WERI-Rb-1 (cell line): ENCODE measurements around the gene TWNK.

Experiments used
- DNase-seq: peaks from one replicate; pipeline ENCODE4 v3.0.0-alpha.2; 2020
- H3K27ac ChIP-seq: fragments of 250-450 bp; sonication (Bioruptor Pico); 2 replicates; pipeline ENCODE4 v1.5.1; 2020; ENCODE audit warnings: mild to moderate bottlenecking, moderate library complexity
- H3K27me3 ChIP-seq: fragments of 250-450 bp; sonication (Bioruptor Pico); 2 replicates; pipeline ENCODE4 v1.5.1; 2021; ENCODE audit warnings: mild to moderate bottlenecking, low read depth, moderate library complexity; ENCODE audit not compliant: insufficient read depth, severe bottlenecking
- H3K36me3 ChIP-seq: fragments of 250-450 bp; sonication (Bioruptor Pico); 2 replicates; pipeline ENCODE4 v1.5.1; 2020; ENCODE audit warnings: mild to moderate bottlenecking, moderate library complexity
- H3K4me3 ChIP-seq: 2 replicates; pipeline ENCODE4 v1.5.1; 2011; ENCODE audit warnings: low read depth, mild to moderate bottlenecking, control low read depth, low read length
- H3K9me3 ChIP-seq: fragments of 250-450 bp; sonication (Bioruptor Pico); 2 replicates; pipeline ENCODE4 v1.5.1; 2021; ENCODE audit warnings: mild to moderate bottlenecking, moderate library complexity; ENCODE audit not compliant: severe bottlenecking
- TF ChIP-seq, protein P1 (sequence below): IDR thresholded peaks from 2 replicates; pipeline ENCODE4 v1.5.1; 2011; ENCODE audit warnings: low read depth, mild to moderate bottlenecking, control low read depth, inconsistent platforms, low read length

TWNK gene

DNA sequence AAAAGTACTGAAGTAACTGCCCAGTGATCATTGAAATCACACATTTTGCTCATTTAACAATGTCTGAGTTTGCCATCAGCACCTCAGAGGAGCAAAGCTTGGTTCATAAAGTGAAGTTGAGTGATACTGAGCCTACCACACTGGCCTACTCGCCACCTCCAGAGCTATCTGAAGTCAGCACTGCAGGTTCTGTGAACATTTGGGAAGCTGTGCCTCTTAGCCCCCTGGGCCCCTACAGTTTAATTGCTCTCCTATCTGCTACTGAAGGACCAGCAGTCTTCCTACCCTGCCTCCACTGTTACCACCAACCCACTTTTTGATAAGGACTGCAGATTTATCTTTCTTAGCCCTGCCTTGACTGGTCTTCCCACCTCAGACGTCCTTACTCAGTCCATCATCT, 20.0 kb upstream of the TWNK start:
- Histone ChIP-seq H3K27me3 (no peaks in the 10 kb centered on the region), H3K27ac (no peak overlapping the region), H3K4me3 (no peak overlapping the region), H3K36me3 (peaks cover 21% of the 10 kb centered on the region), H3K9me3 (no peaks in the 10 kb centered on the region)
- TF ChIP-seq, protein P1, sequence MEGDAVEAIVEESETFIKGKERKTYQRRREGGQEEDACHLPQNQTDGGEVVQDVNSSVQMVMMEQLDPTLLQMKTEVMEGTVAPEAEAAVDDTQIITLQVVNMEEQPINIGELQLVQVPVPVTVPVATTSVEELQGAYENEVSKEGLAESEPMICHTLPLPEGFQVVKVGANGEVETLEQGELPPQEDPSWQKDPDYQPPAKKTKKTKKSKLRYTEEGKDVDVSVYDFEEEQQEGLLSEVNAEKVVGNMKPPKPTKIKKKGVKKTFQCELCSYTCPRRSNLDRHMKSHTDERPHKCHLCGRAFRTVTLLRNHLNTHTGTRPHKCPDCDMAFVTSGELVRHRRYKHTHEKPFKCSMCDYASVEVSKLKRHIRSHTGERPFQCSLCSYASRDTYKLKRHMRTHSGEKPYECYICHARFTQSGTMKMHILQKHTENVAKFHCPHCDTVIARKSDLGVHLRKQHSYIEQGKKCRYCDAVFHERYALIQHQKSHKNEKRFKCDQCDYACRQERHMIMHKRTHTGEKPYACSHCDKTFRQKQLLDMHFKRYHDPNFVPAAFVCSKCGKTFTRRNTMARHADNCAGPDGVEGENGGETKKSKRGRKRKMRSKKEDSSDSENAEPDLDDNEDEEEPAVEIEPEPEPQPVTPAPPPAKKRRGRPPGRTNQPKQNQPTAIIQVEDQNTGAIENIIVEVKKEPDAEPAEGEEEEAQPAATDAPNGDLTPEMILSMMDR = no peak
- no peak for DNase-seq

DNA sequence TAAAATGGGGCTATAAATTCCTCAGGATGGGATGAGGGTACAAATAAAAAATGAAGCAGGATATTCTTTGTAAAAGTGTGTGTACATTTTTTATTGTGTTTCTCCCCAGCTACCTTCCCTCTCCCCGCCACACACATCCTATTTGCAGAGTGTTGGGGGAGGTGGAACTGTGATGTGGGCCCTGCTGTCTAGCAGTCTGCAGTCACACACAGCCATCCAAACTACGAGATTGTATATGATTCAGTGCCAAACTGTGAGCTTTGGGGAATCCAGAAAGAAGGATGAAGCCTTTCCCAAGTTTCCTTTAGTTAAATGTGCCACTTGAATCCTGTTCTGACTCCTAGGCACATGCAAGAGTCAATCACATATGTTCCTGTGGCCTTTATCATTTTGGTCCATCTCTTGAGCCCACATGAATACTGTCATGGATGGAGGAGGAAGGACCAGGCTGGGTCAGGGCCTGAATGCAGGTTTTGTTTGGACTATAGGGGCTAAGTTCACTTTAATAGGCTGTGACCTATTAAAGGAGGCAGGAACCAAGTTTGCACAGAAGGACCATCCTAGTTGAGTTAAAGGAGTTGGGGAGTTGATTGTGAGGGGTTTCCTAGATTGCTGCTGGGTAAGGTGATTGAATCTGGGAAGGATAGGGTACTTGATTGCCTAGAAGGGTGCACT, 19.1 kb upstream of the TWNK start:
- DNase-seq = no peak
- no peaks in the 10 kb centered on the region for H3K9me3 ChIP-seq
- H3K27ac ChIP-seq = no peak overlapping the region
- H3K36me3 ChIP-seq = peaks cover 12% of the 10 kb centered on the region
- TF ChIP-seq, protein P1 = no peak
- no peak overlapping the region for H3K4me3 ChIP-seq
- no peaks in the 10 kb centered on the region for H3K27me3 ChIP-seq

DNA sequence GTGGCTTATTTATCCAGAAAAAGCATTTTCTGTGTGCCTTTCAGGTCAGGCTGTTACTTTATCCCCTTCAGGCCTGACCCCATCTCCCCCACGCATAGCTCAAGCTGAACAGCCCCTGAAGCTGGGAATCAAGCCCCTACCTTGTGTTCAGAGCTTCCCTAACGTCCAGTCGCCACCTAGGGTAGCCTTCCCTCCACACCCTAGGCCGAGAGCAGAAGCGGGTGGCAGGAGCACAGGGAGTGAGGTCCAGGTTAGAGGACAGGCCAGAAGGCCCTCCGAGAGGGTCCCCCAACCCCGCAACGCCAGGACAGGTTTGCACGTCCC, 18.5 kb upstream of the TWNK start:
- Histone ChIP-seq H3K9me3 (no peaks in the 10 kb centered on the region), H3K4me3 (peak overlapping the region; percentile 81), H3K27me3 (no peaks in the 10 kb centered on the region), H3K27ac (peak overlapping the region; percentile 30), H3K36me3 (peaks cover 9% of the 10 kb centered on the region)
- no peak for DNase-seq
- TF ChIP-seq, protein P1 = no peak

DNA sequence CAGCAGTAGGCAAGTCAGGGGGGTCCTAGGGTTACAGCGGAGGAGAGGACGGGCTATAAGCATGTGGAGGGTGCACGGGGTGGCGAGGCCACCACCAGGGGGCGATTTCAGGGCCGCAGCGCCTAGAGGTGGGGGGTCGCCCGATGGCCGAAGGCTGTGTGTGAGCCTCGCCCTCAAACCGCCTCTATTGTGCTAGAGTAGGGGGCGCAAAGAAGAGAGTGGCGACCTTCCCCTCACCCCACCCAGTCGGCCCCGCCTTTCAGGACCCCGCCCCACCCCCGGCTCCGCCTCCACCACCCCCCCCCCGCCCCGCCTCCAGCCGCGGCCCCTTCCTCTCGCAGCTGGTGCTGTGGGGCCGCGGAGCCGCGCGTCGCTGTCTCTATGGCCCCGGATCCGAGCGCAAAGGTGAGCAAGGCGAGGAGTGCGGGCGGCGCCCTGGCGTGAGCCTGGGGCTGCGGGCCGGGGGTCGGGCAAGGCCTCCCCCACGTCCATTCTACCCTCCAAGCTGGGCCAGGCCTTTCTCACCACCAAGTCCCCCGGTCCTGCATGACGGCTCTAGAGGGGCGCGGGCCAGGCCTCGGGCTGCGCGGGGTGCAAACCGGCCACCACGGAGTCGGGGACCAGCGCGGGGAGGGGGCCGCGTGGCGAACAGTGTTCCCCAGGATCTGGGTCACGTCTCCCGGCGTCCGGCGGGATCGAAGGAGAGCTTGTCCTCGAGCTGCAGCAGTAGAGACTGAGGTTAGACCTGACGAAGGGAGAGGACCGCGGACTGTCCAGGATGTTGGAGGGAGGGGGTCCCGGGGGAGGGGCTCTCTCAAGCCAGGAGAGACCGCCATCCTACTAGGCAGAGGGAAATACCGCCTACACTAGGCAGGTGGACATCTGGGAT, 17.9 kb upstream of the TWNK start, which contains the start of gene SEMA4G:
Gene SEMA4G, plus strand, starts transcription at position 318 of the 889 bp plus-strand sequence. CDS start 3,409 bp downstream, outside the sequence.
- peak within 1 kb of the TSS; percentile 50 for H3K27ac ChIP-seq
- peak; percentile 75 for DNase-seq

DNA sequence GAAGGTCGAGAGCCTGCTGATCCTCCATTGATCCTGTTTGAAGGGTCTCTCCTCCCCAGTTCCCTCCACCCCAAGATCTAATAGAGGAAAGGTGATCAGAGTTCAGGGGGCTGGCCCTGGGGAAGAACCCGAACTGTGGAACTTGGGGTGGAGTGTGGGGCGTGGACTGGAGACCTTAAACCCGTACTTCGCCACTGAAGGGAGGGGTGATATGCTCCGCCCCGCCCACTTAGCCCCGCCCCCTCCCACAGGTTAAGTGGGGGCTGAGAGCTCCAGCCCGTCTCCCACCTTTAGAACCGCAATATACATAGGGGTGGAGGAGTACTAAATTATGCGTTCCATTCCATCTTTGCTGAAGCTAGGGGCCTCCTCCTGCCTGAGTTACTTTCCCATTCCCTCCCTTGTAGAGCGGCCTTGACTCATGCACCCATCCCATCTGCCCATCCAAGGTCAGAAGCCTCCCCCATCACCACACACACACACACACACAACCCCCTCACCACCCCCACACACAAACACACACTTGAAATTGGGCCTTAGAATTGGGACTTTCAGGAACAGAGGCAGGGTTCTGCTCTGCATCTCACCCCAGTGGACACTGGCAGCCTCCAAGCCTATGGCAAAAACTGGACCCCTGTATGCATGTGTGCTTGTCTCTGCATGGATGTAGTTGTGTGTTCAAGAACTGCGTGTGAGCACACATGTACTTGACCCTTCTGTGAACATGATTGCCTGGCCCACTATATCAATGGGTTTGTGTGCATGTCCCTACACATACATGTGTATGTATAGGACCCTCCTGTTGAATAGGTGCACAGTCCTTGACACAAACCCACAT, 17.0 kb upstream of the TWNK start:
- H3K27me3 ChIP-seq = no peaks in the 10 kb centered on the region
- peak overlapping the region; percentile 50; the same call in 1 of the 2 replicates for H3K27ac ChIP-seq
- DNase-seq = peak; percentile 57
- peaks cover 5% of the 10 kb centered on the region for H3K36me3 ChIP-seq
- H3K9me3 ChIP-seq = no peaks in the 10 kb centered on the region
- TF ChIP-seq, protein P1 = no peak
- peak overlapping the region; percentile 81 for H3K4me3 ChIP-seq

More for the DNA sequence above, 17.9 kb upstream of the TWNK start, which contains the start of gene SEMA4G:
- Histone ChIP-seq H3K9me3 (no peaks in the 10 kb centered on the region), H3K36me3 (peaks cover 9% of the 10 kb centered on the region), H3K4me3 (peak within 1 kb of the TSS; percentile 81), H3K27me3 (no peaks in the 10 kb centered on the region)
- TF ChIP-seq, protein P1 = peak; percentile 88
